H9 (cell line): ENCODE data around the gene CD8A. TPM values are rescaled to one million over a fixed set of nuclear protein-coding genes. Genes with fewer than 3 reads are reported as not detected.

Experiments
- DNase-seq: peaks from one replicate; pipeline ENCODE4 v3.0.0-alpha.2; 2017
- H2AFZ ChIP-seq: one replicate; pipeline ENCODE4 v1.6.1; 2013; ENCODE audit warnings: mild to moderate bottlenecking, low read length, control low read depth, moderate library complexity
- H2AK5ac ChIP-seq: 2 replicates; pipeline ENCODE4 v1.6.1; 2013; ENCODE audit warnings: low read length, control low read depth, mixed read lengths; ENCODE audit not compliant: insufficient read length
- H2BK120ac ChIP-seq: one replicate; pipeline ENCODE4 v1.6.1; 2013; ENCODE audit warnings: low read depth, mild to moderate bottlenecking, low read length, control low read depth, inconsistent platforms; ENCODE audit not compliant: poor library complexity, severe bottlenecking
- H2BK12ac ChIP-seq: 2 replicates; pipeline ENCODE4 v1.6.1; 2013; ENCODE audit warnings: low read length, control low read depth, mixed read lengths, low read depth; ENCODE audit not compliant: insufficient read length
- H2BK15ac ChIP-seq: 2 replicates; pipeline ENCODE4 v1.6.1; 2013; ENCODE audit warnings: low read depth, low read length, control low read depth
- H2BK20ac ChIP-seq: one replicate; pipeline ENCODE4 v1.6.1; 2013; ENCODE audit warnings: low read depth, mild to moderate bottlenecking, low read length, control low read depth, inconsistent platforms; ENCODE audit not compliant: poor library complexity, severe bottlenecking
- H2BK5ac ChIP-seq: 2 replicates; pipeline ENCODE4 v1.6.1; 2013; ENCODE audit warnings: low read length, control low read depth, mixed read lengths; ENCODE audit not compliant: insufficient read length
- H3K14ac ChIP-seq: 2 replicates; pipeline ENCODE4 v1.6.1; 2013; ENCODE audit warnings: low read length, control low read depth; ENCODE audit not compliant: insufficient read depth
- H3K18ac ChIP-seq: 2 replicates; pipeline ENCODE4 v1.6.1; 2013; ENCODE audit warnings: low read depth, mild to moderate bottlenecking, mixed read lengths, low read length, control low read depth; ENCODE audit not compliant: insufficient read length
- H3K23ac ChIP-seq: 2 replicates; pipeline ENCODE4 v1.6.1; 2013; ENCODE audit warnings: low read length, control low read depth, mixed read lengths, low read depth; ENCODE audit not compliant: insufficient read length
- H3K23me2 ChIP-seq: 2 replicates; pipeline ENCODE4 v1.6.1; 2013; ENCODE audit warnings: low read depth, mild to moderate bottlenecking, mixed read lengths, low read length, control low read depth; ENCODE audit not compliant: insufficient read length, poor library complexity, severe bottlenecking
- H3K27ac ChIP-seq: 2 replicates; pipeline ENCODE4 v1.5.1; 2013; ENCODE audit warnings: low read length, control low read depth, mixed read lengths, low read depth; ENCODE audit not compliant: insufficient read length
- H3K27me3 ChIP-seq: 2 replicates; pipeline ENCODE4 v1.6.1; 2013; ENCODE audit warnings: low read length, control low read depth, inconsistent platforms; ENCODE audit not compliant: insufficient read depth
- H3K4ac ChIP-seq: 2 replicates; pipeline ENCODE4 v1.6.1; 2013; ENCODE audit warnings: low read depth, mild to moderate bottlenecking, control low read depth, inconsistent platforms, low read length, moderate library complexity
- H3K4me1 ChIP-seq: 2 replicates; pipeline ENCODE4 v1.6.1; 2013; ENCODE audit warnings: low read length, control low read depth, inconsistent platforms; ENCODE audit not compliant: insufficient read depth
- H3K4me2 ChIP-seq: 2 replicates; pipeline ENCODE4 v1.6.1; 2013; ENCODE audit warnings: low read length, control low read depth, mixed read lengths; ENCODE audit not compliant: insufficient read length, insufficient read depth
- H3K56ac ChIP-seq: 2 replicates; pipeline ENCODE4 v1.6.1; 2013; ENCODE audit warnings: low read depth, mild to moderate bottlenecking, mixed read lengths, low read length, control low read depth; ENCODE audit not compliant: insufficient read length
- H3K79me1 ChIP-seq: 2 replicates; pipeline ENCODE4 v1.6.1; 2013; ENCODE audit warnings: low read depth, mild to moderate bottlenecking, moderate library complexity, low read length, control low read depth, inconsistent platforms; ENCODE audit not compliant: insufficient read depth, poor library complexity, severe bottlenecking
- H3K79me2 ChIP-seq: 2 replicates; pipeline ENCODE4 v1.6.1; 2013; ENCODE audit warnings: low read length, control low read depth, inconsistent platforms; ENCODE audit not compliant: insufficient read depth
- H3K9ac ChIP-seq: 2 replicates; pipeline ENCODE4 v1.6.1; 2013; ENCODE audit warnings: low read length, control low read depth, mixed read lengths; ENCODE audit not compliant: insufficient read length; ENCODE audit errors: extremely low read depth
- H3K9me3 ChIP-seq: one replicate; pipeline ENCODE4 v1.6.1; 2013; ENCODE audit warnings: low read depth, low read length, inconsistent platforms; ENCODE audit not compliant: control insufficient read depth
- H3T11ph ChIP-seq: one replicate; pipeline ENCODE4 v1.6.1; 2013; ENCODE audit warnings: mild to moderate bottlenecking, low read length, control low read depth, inconsistent platforms
- H4K20me1 ChIP-seq: one replicate; pipeline ENCODE4 v1.6.1; 2013; ENCODE audit not compliant: control insufficient read depth, insufficient read length, insufficient read depth
- H4K5ac ChIP-seq: 2 replicates; pipeline ENCODE4 v1.6.1; 2013; ENCODE audit warnings: low read depth, mild to moderate bottlenecking, mixed read lengths, low read length, control low read depth; ENCODE audit not compliant: insufficient read length
- H4K8ac ChIP-seq: replicated peaks from 2 replicates; pipeline ENCODE4 v1.6.1; 2013; ENCODE audit warnings: low read length, control low read depth, mixed read lengths, low read depth; ENCODE audit not compliant: insufficient read length
- H4K91ac ChIP-seq: 2 replicates; pipeline ENCODE4 v1.6.1; 2013; ENCODE audit warnings: low read depth, mild to moderate bottlenecking, moderate library complexity, mixed read lengths, low read length, control low read depth; ENCODE audit not compliant: insufficient read length
- H3K27ac Mint-ChIP-seq, 3 experiments: 2 replicates in 2 of 3; 3 replicates in 1 of 3; pipeline ENCODE4 v1.8.0; 2020 to 2021; ENCODE audit warnings: mixed read lengths in 3 of 3, mild to moderate bottlenecking in 1 of 3, moderate library complexity in 1 of 3
- H3K27me3 Mint-ChIP-seq: 2 replicates; pipeline ENCODE4 v1.8.0; 2021; ENCODE audit warnings: low read depth, mild to moderate bottlenecking, moderate library complexity, mixed read lengths
- H3K36me3 Mint-ChIP-seq, 3 experiments: 2 replicates in 2 of 3; 3 replicates in 1 of 3; pipeline ENCODE4 v1.8.0; 2020 to 2021; ENCODE audit warnings: low read depth in 3 of 3, mixed read lengths in 3 of 3; ENCODE audit not compliant: insufficient read depth in 1 of 3
- H3K4me1 Mint-ChIP-seq, 2 experiments: 2 replicates each; pipeline ENCODE4 v1.8.0; 2020; ENCODE audit warnings: mixed read lengths in 2 of 2
- H3K4me3 Mint-ChIP-seq, 2 experiments: 2 replicates in 1 of 2; 3 replicates in 1 of 2; pipeline ENCODE4 v1.8.0; 2020 to 2021; ENCODE audit warnings: mild to moderate bottlenecking in 2 of 2, mixed read lengths in 2 of 2, moderate library complexity in 1 of 2
- H3K9me3 Mint-ChIP-seq, 2 experiments: 2 replicates in 1 of 2; 3 replicates in 1 of 2; pipeline ENCODE4 v1.8.0; 2020; ENCODE audit warnings: mild to moderate bottlenecking in 2 of 2, mixed read lengths in 2 of 2, moderate library complexity in 1 of 2
- CTCF ChIP-seq: fragments of 200-600 bp; sonication (generic); conservative IDR thresholded peaks from 3 replicates; pipeline ENCODE4 v1.8.0; 2021; ENCODE audit warnings: antibody characterized with exemption, mild to moderate bottlenecking
- WGBS: extraction: QIAGEN DNeasy Blood & Tissue Kit; methylation state at CpG from one replicate; pipeline ENCODE4 v1.1.7; 2013; ENCODE audit warnings: missing lambda C conversion rate, low lambda C conversion rate, mixed read lengths; ENCODE audit not compliant: insufficient read length; ENCODE audit errors: extremely low coverage; 5-methylcytosine and 5-hydroxymethylcytosine counted together
- total RNA-seq: library from RNA; stranded (reverse); gene quantifications from 2 replicates; pipeline ENCODE4 v1.2.1, GENCODE V29; 2021

The CD8A gene
- total RNA-seq, 1 experiment from 2014 or later, result not detected

GRCh38 chr2:86747711-86748639 is 42.7 kb downstream of the CD8A start:
- no peak overlapping the region for H2BK15ac ChIP-seq
- H3T11ph ChIP-seq, result peak overlapping the region; percentile 67
- DNase-seq, result no peak
- H3K27ac Mint-ChIP-seq, result peak overlapping the region; percentile 21 to 45 (median 25); a peak in 1 of 7 replicates
- H2BK20ac ChIP-seq, result no peak overlapping the region
- H3K56ac ChIP-seq, result no peak overlapping the region
- H3K27me3 Mint-ChIP-seq, result no peaks in the 10 kb centered on the region
- no peak overlapping the region for H2AK5ac ChIP-seq
- peaks cover 12 to 20% of the 10 kb centered on the region in 2 experiments for H3K4me1 Mint-ChIP-seq
- no peak overlapping the region; the same call in 1 of the 2 replicates for H3K14ac ChIP-seq
- H3K9ac ChIP-seq, result no peak overlapping the region
- no peak for TF ChIP-seq CTCF
- no peaks in the 10 kb centered on the region for H4K20me1 ChIP-seq
- H4K91ac ChIP-seq, result no peak overlapping the region
- H3K4me1 ChIP-seq, result no peaks in the 10 kb centered on the region
- H3K23me2 ChIP-seq, result no peaks in the 10 kb centered on the region
- no peak overlapping the region for H2BK5ac ChIP-seq
- no peak overlapping the region for H2BK12ac ChIP-seq
- no peak overlapping the region for H3K27ac ChIP-seq
- no peak overlapping the region for H2AFZ ChIP-seq
- H3K79me1 ChIP-seq, result peaks cover 10% of the 10 kb centered on the region
- H3K36me3 Mint-ChIP-seq, result peaks cover 39 to 52% (median 40%) of the 10 kb centered on the region in 3 experiments
- no peak overlapping the region for H3K4ac ChIP-seq
- no peak overlapping the region for H3K4me3 Mint-ChIP-seq
- no peak overlapping the region for H3K23ac ChIP-seq
- H3K18ac ChIP-seq, result peak overlapping the region; percentile 57
- no peak overlapping the region for H4K8ac ChIP-seq
- no peak overlapping the region for H3K4me2 ChIP-seq
- peaks cover 6% of the 10 kb centered on the region for H3K9me3 ChIP-seq
- peaks cover 17 to 19% of the 10 kb centered on the region in 2 experiments for H3K9me3 Mint-ChIP-seq
- H2BK120ac ChIP-seq, result no peak overlapping the region
- no peaks in the 10 kb centered on the region for H3K27me3 ChIP-seq
- no peak overlapping the region for H4K5ac ChIP-seq
- H3K79me2 ChIP-seq, result peaks cover 9% of the 10 kb centered on the region; the same call in 1 of the 2 replicates
- no CpG with 5 or more reads among the region's 9 CpGs for WGBS
